ENCODE results near the gene HOXA4. TPM values are rescaled to one million over a fixed set of nuclear protein-coding genes. Genes with fewer than 3 reads are reported as not detected.

HOXA4 gene
- total RNA-seq, 3 donors from 2014 or later: 0.80 to 2.8 (median 2.0) TPM

DNA sequence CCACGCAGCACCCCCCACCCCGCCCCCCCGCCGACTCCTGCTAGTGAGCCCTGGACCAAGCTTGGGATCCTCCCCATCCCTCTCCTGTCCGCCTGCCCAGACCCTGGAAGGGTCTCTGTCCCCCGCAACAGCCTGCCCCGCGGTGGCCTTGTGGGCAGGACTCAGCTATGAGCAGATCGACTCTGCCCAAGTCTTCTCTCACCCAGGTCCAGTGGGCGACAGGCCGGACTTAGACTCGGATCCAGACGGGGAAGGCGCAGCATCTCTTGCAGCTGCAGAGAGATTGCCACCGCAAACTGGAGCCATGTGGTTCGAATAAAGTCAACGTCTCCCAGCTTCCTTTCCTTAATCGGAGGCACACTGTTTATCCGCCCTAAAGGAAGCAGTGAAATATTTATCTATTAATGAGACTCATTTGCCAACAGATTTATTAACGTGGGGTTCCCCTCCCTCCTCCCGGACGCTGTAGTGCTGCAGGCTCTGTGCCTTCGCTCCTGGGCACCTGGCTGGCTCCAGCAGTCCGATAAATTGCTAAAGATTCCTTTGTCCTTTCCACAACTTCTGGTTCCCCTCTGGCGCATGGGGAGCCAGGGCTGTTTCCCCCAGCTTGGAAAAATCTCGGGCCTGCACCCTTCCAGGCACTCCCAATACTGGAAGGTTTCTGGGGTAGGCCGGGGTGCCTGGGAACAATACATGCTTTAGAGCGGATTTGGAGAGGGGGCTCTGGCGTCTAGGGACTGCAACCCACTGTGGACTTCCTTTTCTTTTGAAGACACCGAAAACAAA, 26.6 kb upstream of the HOXA4 start:
- peaks cover 5 to 9% of the 10 kb centered on the region in 2 donors for H3K4me1 ChIP-seq
- H3K27ac ChIP-seq: peak overlapping the region; percentile 91 to 96
- intact Hi-C loops (cut with DNase I; ENCODE audit: low total_unique reads): loop anchor here (10.0 kb wide), 1 partner anchor 952 kb away; the partner anchor contains the start of genes CBX3 and HNRNPA2B1
- no peaks in the 10 kb centered on the region for H3K36me3 ChIP-seq
- H3K27me3 ChIP-seq: peaks cover 7 to 44% of the 10 kb centered on the region in 2 donors
- no peaks in the 10 kb centered on the region for H3K9me3 ChIP-seq
- DNase-seq (ENCODE audit: low spot score in 2 of 2): peak in 1 of 2 donors; percentile 50
- peak overlapping the region; percentile 65 to 93 (median 67) for H3K4me3 ChIP-seq
- TF ChIP-seq, protein P1, sequence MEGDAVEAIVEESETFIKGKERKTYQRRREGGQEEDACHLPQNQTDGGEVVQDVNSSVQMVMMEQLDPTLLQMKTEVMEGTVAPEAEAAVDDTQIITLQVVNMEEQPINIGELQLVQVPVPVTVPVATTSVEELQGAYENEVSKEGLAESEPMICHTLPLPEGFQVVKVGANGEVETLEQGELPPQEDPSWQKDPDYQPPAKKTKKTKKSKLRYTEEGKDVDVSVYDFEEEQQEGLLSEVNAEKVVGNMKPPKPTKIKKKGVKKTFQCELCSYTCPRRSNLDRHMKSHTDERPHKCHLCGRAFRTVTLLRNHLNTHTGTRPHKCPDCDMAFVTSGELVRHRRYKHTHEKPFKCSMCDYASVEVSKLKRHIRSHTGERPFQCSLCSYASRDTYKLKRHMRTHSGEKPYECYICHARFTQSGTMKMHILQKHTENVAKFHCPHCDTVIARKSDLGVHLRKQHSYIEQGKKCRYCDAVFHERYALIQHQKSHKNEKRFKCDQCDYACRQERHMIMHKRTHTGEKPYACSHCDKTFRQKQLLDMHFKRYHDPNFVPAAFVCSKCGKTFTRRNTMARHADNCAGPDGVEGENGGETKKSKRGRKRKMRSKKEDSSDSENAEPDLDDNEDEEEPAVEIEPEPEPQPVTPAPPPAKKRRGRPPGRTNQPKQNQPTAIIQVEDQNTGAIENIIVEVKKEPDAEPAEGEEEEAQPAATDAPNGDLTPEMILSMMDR (IDR thresholded peaks at IDR 0.05): no peak
- no peak for TF ChIP-seq POLR2A (IDR thresholded peaks at IDR 0.05)
- TF ChIP-seq POLR2AphosphoS5 (IDR thresholded peaks at IDR 0.05): no peak

DNA sequence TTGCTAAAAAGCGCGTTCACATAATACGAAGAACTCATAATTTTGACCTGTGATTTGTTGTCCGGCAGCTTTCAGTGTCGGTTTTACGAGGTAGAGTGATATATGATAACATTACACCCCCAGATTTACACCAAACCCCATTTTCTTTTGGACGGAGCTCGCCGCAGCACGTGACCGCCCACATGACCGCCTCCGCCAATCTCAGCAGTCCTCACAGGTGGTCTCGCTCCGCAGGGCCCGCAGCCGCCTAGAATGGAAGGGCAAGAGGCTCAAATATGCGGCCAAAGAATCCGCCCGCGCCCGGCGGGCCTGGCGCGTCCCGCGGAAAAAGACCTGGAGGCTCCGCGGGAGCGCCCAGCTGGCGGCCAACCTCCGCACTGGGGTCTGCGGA, 25.9 kb upstream of the HOXA4 start, which contains the start of gene HOXA7:
TSS of gene HOXA7 (minus strand) at position 168 of the 391 bp plus-strand sequence. CDS start at position 38, 130 bp downstream.
- H3K4me3 ChIP-seq: peak within 1 kb of the TSS; percentile 65 to 93 (median 67)
- peaks cover 7 to 45% of the 10 kb centered on the region in 2 donors for H3K27me3 ChIP-seq
- peak in 1 of 3 donors; percentile 12 for TF ChIP-seq POLR2AphosphoS5 (IDR thresholded peaks at IDR 0.05)
- TF ChIP-seq POLR2A (IDR thresholded peaks at IDR 0.05): no peak
- peak within 1 kb of the TSS; percentile 91 to 96 for H3K27ac ChIP-seq
- intact Hi-C loops (cut with DNase I; ENCODE audit: low total_unique reads): loop anchor here (10.0 kb wide), 1 partner anchor 952 kb away; the partner anchor contains the start of genes CBX3 and HNRNPA2B1
- H3K4me1 ChIP-seq: peaks cover 5 to 9% of the 10 kb centered on the region in 2 donors
- H3K9me3 ChIP-seq: no peaks in the 10 kb centered on the region
- DNase-seq (ENCODE audit: low spot score in 2 of 2): peak; percentile 74 to 80
- H3K36me3 ChIP-seq: no peaks in the 10 kb centered on the region

DNA sequence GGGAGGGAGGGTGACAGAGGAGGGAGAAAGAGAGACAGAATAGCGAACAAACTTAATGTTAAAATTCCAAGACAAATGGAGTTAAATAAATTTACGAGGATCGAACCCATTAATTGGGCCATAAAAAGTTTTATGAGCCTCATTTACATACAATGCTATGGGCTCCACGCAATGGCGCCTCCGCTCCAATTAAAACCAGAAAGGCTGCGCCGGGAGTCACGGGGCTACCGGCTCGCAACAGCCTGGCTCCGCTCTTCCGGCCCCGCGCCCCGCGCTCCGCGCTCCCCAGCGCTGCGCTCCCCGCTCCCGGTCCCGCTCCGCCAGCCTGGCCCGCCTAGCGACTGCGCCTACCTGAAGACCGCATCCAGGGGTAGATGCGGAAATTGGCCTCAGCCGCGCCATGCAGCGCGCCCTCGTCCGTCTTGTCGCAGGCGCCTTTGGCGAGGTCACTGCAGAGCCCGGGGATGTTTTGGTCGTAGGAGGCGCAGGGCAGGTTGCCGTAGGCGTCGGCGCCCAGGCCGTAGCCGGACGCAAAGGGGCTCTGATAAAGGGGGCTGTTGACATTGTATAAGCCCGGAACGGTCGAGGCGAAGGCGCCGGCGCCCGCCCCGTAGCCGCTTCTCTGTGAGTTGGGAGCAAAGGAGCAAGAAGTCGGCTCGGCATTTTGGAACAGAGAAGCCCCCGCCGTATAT, 25.4 kb upstream of the HOXA4 start:
- no peaks in the 10 kb centered on the region for H3K36me3 ChIP-seq
- H3K27ac ChIP-seq: peak overlapping the region; percentile 91 to 96
- peaks cover 7 to 45% of the 10 kb centered on the region in 2 donors for H3K27me3 ChIP-seq
- peak overlapping the region; percentile 65 to 93 (median 67) for H3K4me3 ChIP-seq
- TF ChIP-seq POLR2AphosphoS5 (IDR thresholded peaks at IDR 0.05): peak in 2 of 3 donors; percentile 34 to 68
- no peak for TF ChIP-seq POLR2A (IDR thresholded peaks at IDR 0.05)
- TF ChIP-seq, protein P1 (IDR thresholded peaks at IDR 0.05): no peak
- H3K4me1 ChIP-seq: peaks cover 5 to 9% of the 10 kb centered on the region in 2 donors
- peak; percentile 19 to 49 for DNase-seq (ENCODE audit: low spot score in 2 of 2)
- H3K9me3 ChIP-seq: no peaks in the 10 kb centered on the region
- intact Hi-C loops (cut with DNase I; ENCODE audit: low total_unique reads): loop anchor here (10.0 kb wide), 1 partner anchor 951 kb away; the partner anchor contains the start of genes CBX3 and HNRNPA2B1

DNA sequence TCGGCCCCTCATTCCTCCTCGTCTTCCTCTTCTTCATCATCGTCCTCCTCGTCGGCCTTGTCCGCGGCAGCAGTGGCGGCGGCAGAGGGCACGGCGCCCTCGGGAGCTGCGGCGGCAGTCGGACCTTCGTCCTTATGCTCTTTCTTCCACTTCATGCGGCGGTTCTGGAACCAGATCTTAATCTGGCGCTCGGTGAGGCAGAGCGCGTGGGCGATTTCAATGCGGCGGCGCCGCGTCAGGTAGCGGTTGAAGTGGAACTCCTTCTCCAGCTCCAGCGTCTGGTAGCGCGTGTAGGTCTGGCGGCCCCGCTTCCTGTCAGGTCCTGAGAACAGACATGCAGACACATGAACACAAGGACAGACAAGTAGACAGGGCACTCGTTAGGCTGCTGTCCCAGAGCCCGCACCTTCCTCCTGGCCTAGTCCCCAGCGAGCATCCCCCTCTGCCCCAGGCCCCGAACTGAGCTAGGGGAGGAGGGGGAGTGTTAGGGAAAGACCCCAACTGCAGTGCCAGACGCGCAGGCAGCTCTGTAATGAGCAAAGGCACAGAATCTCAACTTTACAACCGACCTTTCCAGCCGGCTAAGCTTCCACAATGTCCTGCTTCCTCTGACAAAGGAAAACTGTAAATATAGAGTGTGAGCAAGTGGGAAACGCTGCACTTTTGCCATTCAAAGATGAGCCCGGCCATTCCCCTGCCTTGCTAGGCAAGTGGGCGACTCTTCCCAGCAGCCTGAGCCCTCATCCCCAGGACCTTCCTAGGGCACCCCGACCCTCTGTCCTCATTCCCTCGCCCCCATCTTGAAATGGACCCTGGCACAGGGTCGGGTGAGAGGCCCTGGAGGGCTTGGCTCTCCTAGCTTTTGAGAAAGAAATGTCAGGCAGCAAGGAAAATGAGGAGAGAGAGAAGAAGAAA, 24.6 kb upstream of the HOXA4 start:
- Histone ChIP-seq H3K4me1 (peaks cover 5 to 9% of the 10 kb centered on the region in 2 donors), H3K27ac (peak overlapping the region; percentile 91 to 96), H3K9me3 (no peaks in the 10 kb centered on the region), H3K27me3 (peaks cover 7 to 45% of the 10 kb centered on the region in 2 donors), H3K36me3 (no peaks in the 10 kb centered on the region), H3K4me3 (peak overlapping the region; percentile 65 to 93 (median 67))
- TF ChIP-seq, protein P1 (IDR thresholded peaks at IDR 0.05): no peak
- TF ChIP-seq POLR2A (IDR thresholded peaks at IDR 0.05): no peak
- no peak for TF ChIP-seq POLR2AphosphoS5 (IDR thresholded peaks at IDR 0.05)
- peak; percentile 47 to 51 for DNase-seq (ENCODE audit: low spot score in 2 of 2)
- intact Hi-C loops (cut with DNase I; ENCODE audit: low total_unique reads): loop anchor here (10.0 kb wide), 1 partner anchor 950 kb away; the partner anchor contains the start of genes CBX3 and HNRNPA2B1
